ENCODE results near the gene FANCD2. TPM values are rescaled to one million over a fixed set of nuclear protein-coding genes. Genes with fewer than 3 reads are reported as not detected.
"Not testable (repeated sequence)": the region's sequence is repeated elsewhere in the genome, so short reads cannot be mapped to it uniquely, and the experiment has no call there.

FANCD2 gene
- total and polyA plus RNA-seq, 2 donors (not counting 1 experiment from before 2014, with no cell fraction given): 7.1 to 9.7 TPM

DNA sequence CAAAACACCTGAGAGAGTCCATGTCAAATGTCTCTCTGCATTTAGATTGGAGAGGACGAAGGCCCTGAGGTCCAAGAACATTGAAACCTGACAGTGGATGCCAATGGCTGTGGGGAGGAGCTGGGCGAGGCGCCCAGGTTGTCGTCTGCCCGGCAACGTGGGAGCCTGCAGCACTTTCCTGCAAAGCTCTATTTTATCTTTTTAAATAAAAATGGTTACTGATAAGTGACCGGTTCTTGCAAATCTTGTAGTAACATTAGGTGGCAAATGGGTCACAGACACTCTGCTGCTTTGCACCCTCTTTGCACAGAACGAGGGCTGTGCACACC is 19.5 kb upstream of the FANCD2 start:
- no peak overlapping the region for H2AFZ ChIP-seq (ENCODE audit: low read length)
- H3K27me3 ChIP-seq (ENCODE audit: control insufficient read depth, insufficient read depth, low read length): no peaks in the 10 kb centered on the region
- no peaks in the 10 kb centered on the region for H3K9me3 ChIP-seq (ENCODE audit: control insufficient read depth, insufficient read depth, low read depth, low read length)
- no peak overlapping the region for H3K4me2 ChIP-seq (ENCODE audit: extremely low read depth, insufficient read depth, low read length)
- no peak for TF ChIP-seq CTCF (conservative IDR thresholded peaks at IDR 0.05 in 1 of 2, IDR thresholded peaks at IDR 0.05 in 1 of 2; ENCODE audit: low read depth in 1 of 2, low read length in 2 of 2)
- TF ChIP-seq EZH2 (IDR thresholded peaks at IDR 0.05; ENCODE audit: low read length, missing control alignments): no peak
- no peak overlapping the region for H3K4me3 ChIP-seq (replicated peaks in 1 of 4; ENCODE audit: control extremely low read depth in 1 of 4, insufficient read depth in 1 of 4, low read depth in 3 of 4, low read length in 4 of 4)
- H3K4me1 ChIP-seq (ENCODE audit: control insufficient read depth, extremely low read depth, insufficient read depth, low read length): peaks cover 6% of the 10 kb centered on the region
- H3K36me3 ChIP-seq (ENCODE audit: control insufficient read depth, insufficient read depth, low read length): peaks cover 2% of the 10 kb centered on the region
- no peak for DNase-seq (ENCODE audit: low read depth in 2 of 2)
- no peak overlapping the region for H3K27ac ChIP-seq (ENCODE audit: insufficient read depth, low read length)
- H4K20me1 ChIP-seq (ENCODE audit: control insufficient read depth, extremely low read depth, insufficient read depth, low read length): no peaks in the 10 kb centered on the region
- H3K79me2 ChIP-seq (ENCODE audit: control insufficient read depth, insufficient read depth, low read length): no peaks in the 10 kb centered on the region
- no peak overlapping the region for H3K9ac ChIP-seq (ENCODE audit: insufficient read depth, low read length)

DNA sequence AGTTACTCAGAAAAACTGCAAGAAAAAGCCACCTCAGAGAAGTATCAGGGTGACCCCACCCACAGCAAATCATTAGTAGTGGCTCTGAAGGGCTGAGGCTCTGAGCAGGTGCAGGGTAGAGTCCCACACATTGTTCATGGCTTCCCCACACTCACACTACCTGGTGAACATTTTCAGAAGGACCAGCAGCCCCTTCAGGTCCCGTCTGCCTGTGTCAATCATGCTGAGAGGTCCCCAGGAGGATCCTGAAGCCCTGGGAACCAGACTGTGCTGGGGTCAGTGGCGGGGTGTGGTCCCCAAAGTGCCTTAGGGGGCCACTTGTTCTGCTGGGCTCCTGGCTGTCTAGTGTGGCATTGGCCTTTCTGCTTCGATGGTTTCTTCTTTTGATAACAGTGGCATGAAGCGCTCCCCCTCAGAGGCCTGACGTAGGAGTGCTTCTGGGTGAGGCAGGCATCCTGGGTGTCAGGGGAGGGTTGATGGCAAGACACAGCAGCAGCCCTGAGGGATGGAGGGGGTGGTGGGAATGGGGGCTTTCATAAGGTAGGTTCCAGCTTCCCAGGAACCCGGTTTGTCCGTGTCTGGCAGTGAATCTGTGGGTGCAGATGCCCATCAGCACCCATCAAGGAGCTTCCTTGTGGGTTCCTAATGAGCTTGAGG is 19.0 kb upstream of the FANCD2 start:
- Histone ChIP-seq H3K36me3 (ENCODE audit: control insufficient read depth, insufficient read depth, low read length) (peaks cover 2% of the 10 kb centered on the region), H3K9ac (ENCODE audit: insufficient read depth, low read length) (no peak overlapping the region), H3K4me1 (ENCODE audit: control insufficient read depth, extremely low read depth, insufficient read depth, low read length) (peaks cover 6% of the 10 kb centered on the region), H3K27me3 (ENCODE audit: control insufficient read depth, insufficient read depth, low read length) (no peaks in the 10 kb centered on the region), H3K9me3 (ENCODE audit: control insufficient read depth, insufficient read depth, low read depth, low read length) (no peaks in the 10 kb centered on the region), H2AFZ (ENCODE audit: low read length) (no peak overlapping the region), H3K27ac (ENCODE audit: insufficient read depth, low read length) (no peak overlapping the region), H4K20me1 (ENCODE audit: control insufficient read depth, extremely low read depth, insufficient read depth, low read length) (no peaks in the 10 kb centered on the region), H3K79me2 (ENCODE audit: control insufficient read depth, insufficient read depth, low read length) (no peaks in the 10 kb centered on the region), H3K4me2 (ENCODE audit: extremely low read depth, insufficient read depth, low read length) (no peak overlapping the region), H3K4me3 (replicated peaks in 1 of 4; ENCODE audit: control extremely low read depth in 1 of 4, insufficient read depth in 1 of 4, low read depth in 3 of 4, low read length in 4 of 4) (no peak overlapping the region)
- DNase-seq (ENCODE audit: low read depth in 2 of 2): no peak
- no peak for TF ChIP-seq EZH2 (IDR thresholded peaks at IDR 0.05; ENCODE audit: low read length, missing control alignments)
- TF ChIP-seq CTCF (conservative IDR thresholded peaks at IDR 0.05 in 1 of 2, IDR thresholded peaks at IDR 0.05 in 1 of 2; ENCODE audit: low read depth in 1 of 2, low read length in 2 of 2): no peak

- H3K27me3 ChIP-seq (ENCODE audit: control insufficient read depth, insufficient read depth, low read length); H3K9me3 ChIP-seq (ENCODE audit: control insufficient read depth, insufficient read depth, low read depth, low read length); DNase-seq (ENCODE audit: low read depth in 2 of 2); H3K4me2 ChIP-seq (ENCODE audit: extremely low read depth, insufficient read depth, low read length); H3K36me3 ChIP-seq (ENCODE audit: control insufficient read depth, insufficient read depth, low read length); H3K9ac ChIP-seq (ENCODE audit: insufficient read depth, low read length); H3K4me1 ChIP-seq (ENCODE audit: control insufficient read depth, extremely low read depth, insufficient read depth, low read length); H3K27ac ChIP-seq (ENCODE audit: insufficient read depth, low read length); H4K20me1 ChIP-seq (ENCODE audit: control insufficient read depth, extremely low read depth, insufficient read depth, low read length); H2AFZ ChIP-seq (ENCODE audit: low read length); H3K4me3 ChIP-seq (replicated peaks in 1 of 4; ENCODE audit: control extremely low read depth in 1 of 4, insufficient read depth in 1 of 4, low read depth in 3 of 4, low read length in 4 of 4); H3K79me2 ChIP-seq (ENCODE audit: control insufficient read depth, insufficient read depth, low read length): not testable (repeated sequence)
These were observed 18.0 kb upstream of the FANCD2 start for GRCh38 chr3:10008216-10008587.
